ENCODE measurements around the gene IRAK2.

Gene IRAK2

DNA sequence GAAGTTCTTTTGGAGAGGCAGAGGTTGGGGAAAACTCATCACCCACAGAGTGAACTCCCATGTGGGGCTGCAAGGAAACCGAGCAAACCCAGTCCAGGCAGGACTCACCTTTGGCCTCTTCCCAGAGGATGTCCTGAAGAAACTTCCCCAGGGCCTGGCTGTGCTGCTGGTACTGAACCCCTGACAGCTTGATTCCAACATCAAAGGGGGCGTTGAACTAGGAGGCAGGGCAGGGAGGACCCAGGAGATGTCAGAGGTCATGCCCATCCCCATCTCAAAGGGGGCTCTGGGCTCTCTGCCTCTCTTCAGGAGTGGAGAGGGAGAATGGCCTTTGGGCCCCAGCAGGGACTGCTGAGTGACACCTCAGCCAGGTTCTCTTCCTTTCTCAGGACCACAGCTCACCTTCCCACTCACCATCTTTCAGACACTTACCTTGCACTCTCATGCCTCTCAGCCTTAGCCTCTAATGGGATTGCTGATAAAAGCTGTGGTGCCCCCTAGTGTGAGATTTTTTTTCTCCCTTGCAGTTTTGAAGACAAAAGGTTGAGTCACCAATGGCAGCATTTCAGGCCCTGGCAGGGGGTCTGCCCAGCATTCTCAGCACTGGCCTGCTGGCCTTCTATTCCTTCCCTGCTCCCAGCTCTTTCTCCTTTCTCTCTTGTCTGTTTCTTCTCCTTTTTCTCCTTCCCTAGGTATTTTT lies 122.0 kb downstream of the IRAK2 start:
- TF ChIP-seq, protein P1, sequence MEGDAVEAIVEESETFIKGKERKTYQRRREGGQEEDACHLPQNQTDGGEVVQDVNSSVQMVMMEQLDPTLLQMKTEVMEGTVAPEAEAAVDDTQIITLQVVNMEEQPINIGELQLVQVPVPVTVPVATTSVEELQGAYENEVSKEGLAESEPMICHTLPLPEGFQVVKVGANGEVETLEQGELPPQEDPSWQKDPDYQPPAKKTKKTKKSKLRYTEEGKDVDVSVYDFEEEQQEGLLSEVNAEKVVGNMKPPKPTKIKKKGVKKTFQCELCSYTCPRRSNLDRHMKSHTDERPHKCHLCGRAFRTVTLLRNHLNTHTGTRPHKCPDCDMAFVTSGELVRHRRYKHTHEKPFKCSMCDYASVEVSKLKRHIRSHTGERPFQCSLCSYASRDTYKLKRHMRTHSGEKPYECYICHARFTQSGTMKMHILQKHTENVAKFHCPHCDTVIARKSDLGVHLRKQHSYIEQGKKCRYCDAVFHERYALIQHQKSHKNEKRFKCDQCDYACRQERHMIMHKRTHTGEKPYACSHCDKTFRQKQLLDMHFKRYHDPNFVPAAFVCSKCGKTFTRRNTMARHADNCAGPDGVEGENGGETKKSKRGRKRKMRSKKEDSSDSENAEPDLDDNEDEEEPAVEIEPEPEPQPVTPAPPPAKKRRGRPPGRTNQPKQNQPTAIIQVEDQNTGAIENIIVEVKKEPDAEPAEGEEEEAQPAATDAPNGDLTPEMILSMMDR (IDR thresholded peaks at IDR 0.05), result peak; percentile 31 to 32
- peaks cover 3 to 83% (median 37%) of the 10 kb centered on the region in 3 donors for H3K36me3 ChIP-seq
- intact Hi-C loops (cut with DNase I; ENCODE audit: low total_unique reads), result no loop called here
- DNase-seq, result peak in 1 of 2 donors; percentile 49
- no peaks in the 10 kb centered on the region for H3K9me3 ChIP-seq
- no peaks in the 10 kb centered on the region for H3K27me3 ChIP-seq
- H3K4me1 ChIP-seq, result no peaks in the 10 kb centered on the region
- H3K27ac ChIP-seq, result no peak overlapping the region
- no peak overlapping the region for H3K4me3 ChIP-seq

DNA sequence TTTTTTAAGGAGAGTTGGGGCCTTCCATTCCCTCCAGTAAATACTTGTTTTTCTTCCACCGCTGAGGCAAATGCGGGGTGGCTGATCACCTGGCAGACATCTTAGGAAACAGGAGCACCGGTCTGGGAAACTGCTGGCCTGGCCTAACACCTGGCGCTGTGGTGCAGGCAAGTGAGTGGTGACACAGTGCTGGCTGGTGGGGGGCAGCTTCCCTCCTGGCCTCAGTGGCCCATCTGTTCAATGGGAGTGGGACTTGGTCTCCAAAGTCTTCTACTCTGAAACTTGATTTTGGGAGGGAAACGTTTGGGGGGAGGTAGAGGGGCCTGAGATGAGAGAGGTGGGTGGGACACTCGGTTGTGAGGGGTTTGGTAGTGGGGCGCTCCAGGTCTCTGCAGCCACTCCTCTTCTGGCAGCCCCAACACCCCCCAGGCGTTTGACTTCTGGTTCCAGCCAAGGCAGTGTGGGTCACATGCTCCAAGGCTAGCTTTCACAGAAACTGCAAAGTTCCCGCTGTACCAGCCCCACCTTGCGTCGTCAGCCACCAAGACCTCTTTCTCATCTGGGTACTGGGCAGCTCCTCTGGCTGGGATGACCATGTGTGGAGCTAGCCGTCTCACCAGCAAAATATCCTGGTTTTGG lies 123.3 kb downstream of the IRAK2 start:
- intact Hi-C loops (cut with DNase I; ENCODE audit: low total_unique reads), result no loop called here
- DNase-seq, result no peak
- Histone ChIP-seq H3K27me3 (no peaks in the 10 kb centered on the region), H3K4me1 (no peaks in the 10 kb centered on the region), H3K36me3 (peaks cover 3 to 89% (median 36%) of the 10 kb centered on the region in 3 donors), H3K27ac (no peak overlapping the region), H3K9me3 (no peaks in the 10 kb centered on the region), H3K4me3 (no peak overlapping the region)
- TF ChIP-seq, protein P1 (IDR thresholded peaks at IDR 0.05), result no peak

DNA sequence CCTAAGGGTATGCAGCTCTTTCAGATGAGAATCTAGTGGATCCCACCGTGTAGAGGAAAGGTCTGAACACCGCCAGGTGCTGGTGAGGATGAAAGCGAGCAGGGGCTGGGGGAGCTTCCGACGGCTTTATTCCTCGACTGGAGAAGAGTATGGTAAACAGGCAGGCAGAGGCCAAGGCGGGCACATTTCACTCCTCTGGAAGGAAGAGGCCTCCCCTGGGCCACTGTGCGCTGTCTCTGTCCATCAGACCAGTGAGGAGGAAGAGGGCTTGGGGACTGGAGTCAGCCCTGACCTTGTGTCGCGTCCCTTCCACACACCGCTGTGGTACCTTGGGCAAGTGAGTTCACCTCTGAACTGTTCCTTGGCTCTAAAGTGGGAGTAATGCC lies 123.8 kb downstream of the IRAK2 start:
- TF ChIP-seq, protein P1 (IDR thresholded peaks at IDR 0.05), result no peak
- H3K27me3 ChIP-seq, result no peaks in the 10 kb centered on the region
- no peak overlapping the region for H3K4me3 ChIP-seq
- no peak for DNase-seq
- H3K9me3 ChIP-seq, result no peaks in the 10 kb centered on the region
- intact Hi-C loops (cut with DNase I; ENCODE audit: low total_unique reads), result no loop called here
- H3K36me3 ChIP-seq, result peaks cover 3 to 88% (median 31%) of the 10 kb centered on the region in 3 donors
- H3K4me1 ChIP-seq, result no peaks in the 10 kb centered on the region
- H3K27ac ChIP-seq, result no peak overlapping the region

DNA sequence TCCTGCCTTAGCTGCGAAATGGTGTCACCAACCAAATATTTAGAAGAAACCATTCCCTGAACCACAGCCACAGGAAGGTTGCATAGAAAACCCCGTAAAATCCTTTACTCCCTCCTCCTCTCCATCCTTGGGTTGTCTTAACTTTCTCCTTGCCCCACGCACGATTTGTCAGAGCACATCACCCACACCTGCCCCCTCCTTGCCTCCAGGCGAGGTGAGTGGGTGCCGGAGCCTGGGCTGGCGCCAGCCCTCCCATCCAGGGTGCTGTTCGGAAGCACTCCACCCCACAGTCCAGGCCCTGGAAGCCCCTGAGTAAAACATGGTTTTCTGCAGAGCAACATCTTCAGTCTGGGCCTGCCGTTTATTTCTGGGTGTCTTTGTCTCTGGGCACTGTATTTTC lies 124.4 kb downstream of the IRAK2 start:
- no peak overlapping the region for H3K4me3 ChIP-seq
- DNase-seq, result no peak
- no peaks in the 10 kb centered on the region for H3K27me3 ChIP-seq
- H3K36me3 ChIP-seq, result peaks cover 3 to 88% (median 29%) of the 10 kb centered on the region in 3 donors
- intact Hi-C loops (cut with DNase I; ENCODE audit: low total_unique reads), result no loop called here
- TF ChIP-seq, protein P1 (IDR thresholded peaks at IDR 0.05), result no peak
- no peak overlapping the region for H3K27ac ChIP-seq
- H3K9me3 ChIP-seq, result no peaks in the 10 kb centered on the region
- no peaks in the 10 kb centered on the region for H3K4me1 ChIP-seq

DNA sequence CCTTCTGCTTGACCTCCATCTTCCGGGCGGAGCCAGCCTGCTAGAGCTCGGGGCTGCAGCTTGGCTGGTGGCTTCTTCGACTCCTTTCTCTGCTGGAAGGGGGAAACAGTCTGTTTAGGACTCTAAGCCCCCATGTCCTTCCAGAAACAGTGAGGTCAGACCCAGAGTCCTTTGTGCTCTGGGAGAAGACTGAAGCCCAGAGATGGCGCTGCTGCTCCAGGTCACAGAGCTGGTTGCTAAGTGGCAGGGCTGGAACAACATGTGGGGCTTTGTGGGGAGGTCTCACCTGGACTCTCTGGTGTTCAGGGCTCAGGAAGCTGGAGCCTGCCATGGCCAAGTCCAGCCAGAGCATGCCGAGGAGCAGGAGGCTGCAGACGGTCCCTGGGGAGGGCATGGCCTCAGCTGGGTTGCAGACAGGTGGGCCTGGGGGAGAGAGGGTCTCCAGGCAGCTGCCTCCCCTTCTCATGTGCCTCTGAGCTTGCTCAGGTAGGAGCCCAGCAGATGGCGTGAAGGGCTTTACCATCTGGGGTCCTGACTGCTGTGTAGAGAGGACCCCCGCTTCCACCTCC lies 125.2 kb downstream of the IRAK2 start:
- no peaks in the 10 kb centered on the region for H3K27me3 ChIP-seq
- no peaks in the 10 kb centered on the region for H3K9me3 ChIP-seq
- no peak overlapping the region for H3K4me3 ChIP-seq
- DNase-seq, result no peak
- TF ChIP-seq, protein P1 (IDR thresholded peaks at IDR 0.05), result no peak
- intact Hi-C loops (cut with DNase I; ENCODE audit: low total_unique reads), result no loop called here
- no peaks in the 10 kb centered on the region for H3K4me1 ChIP-seq
- peaks cover 3 to 90% (median 29%) of the 10 kb centered on the region in 3 donors for H3K36me3 ChIP-seq
- no peak overlapping the region for H3K27ac ChIP-seq

Data from tibial artery (tissue), 4 donors.